Right atrium auricular region (tissue), 2 donors: ENCODE data around the gene CDA. TPM values are rescaled to one million over a fixed set of nuclear protein-coding genes. Genes with fewer than 3 reads are reported as not detected.
A peak's percentile ranks its signal among the peaks of the same experiment; 100 is the strongest.
"Not testable (repeated sequence)": the region's sequence is repeated elsewhere in the genome, so short reads cannot be mapped to it uniquely, and the experiment has no call there.

Experiments
- DNase-seq: peaks from one replicate; pipeline ENCODE4 v3.0.0-alpha.2; 2019; ENCODE audit warnings: low spot score
- H3K27ac ChIP-seq, 2 donors: fragments of 200-600 bp; sonication (generic); 1 replicate in 1 of 2; 2 replicates in 1 of 2; pipeline ENCODE4 v1.5.1; 2016 to 2019
- H3K27me3 ChIP-seq, 2 donors: fragments of 200-600 bp; sonication (generic); one replicate each; pipeline versions ENCODE4 v1.5.1 to v1.6.0; 2017 to 2019
- H3K36me3 ChIP-seq: fragments of 200-600 bp; sonication (generic); one replicate; pipeline ENCODE4 v1.5.1; 2016
- H3K4me1 ChIP-seq, 2 donors: fragments of 200-600 bp; sonication (generic); one replicate each; pipeline versions ENCODE4 v1.5.1 to v1.6.0; 2017 to 2019
- H3K4me3 ChIP-seq, 2 donors: fragments of 200-600 bp; sonication (generic); 1 replicate in 1 of 2; 2 replicates in 1 of 2; pipeline ENCODE4 v1.5.1; 2017 to 2019; ENCODE audit warnings: mild to moderate bottlenecking in 1 of 2, moderate library complexity in 1 of 2
- H3K9me3 ChIP-seq, 2 donors: fragments of 200-600 bp; sonication (generic); one replicate each; pipeline ENCODE4 v1.5.1; 2019
- CTCF ChIP-seq, 2 donors: fragments of 200-600 bp; sonication (generic); IDR thresholded peaks; one replicate each; pipeline ENCODE4 v1.5.1; 2019; ENCODE audit warnings: antibody characterized with exemption in 2 of 2
- total RNA-seq, 2 donors: library from RNA; depleted of rRNA; stranded (reverse); fragments of >200 nt; gene quantifications; one replicate each; pipeline ENCODE4 v1.1.0, GENCODE V29; 2016

Gene CDA
- total RNA-seq, 2 donors from 2014 or later: 1.3 to 6.6 TPM

- no peak for TF ChIP-seq CTCF (IDR thresholded peaks at IDR 0.05)
- Histone ChIP-seq H3K27ac (no peak overlapping the region), H3K4me3 (no peak overlapping the region), H3K36me3 (no peaks in the 10 kb centered on the region), H3K9me3 (no peaks in the 10 kb centered on the region), H3K4me1 (no peaks in the 10 kb centered on the region), H3K27me3 (no peaks in the 10 kb centered on the region)
- no peak for DNase-seq
Observed at GRCh38 chr1:20603504-20604464, 14.9 kb downstream of the CDA start.

GRCh38 chr1:20604678-20605077 is 15.8 kb downstream of the CDA start:
- TF ChIP-seq CTCF (IDR thresholded peaks at IDR 0.05): no peak
- Histone ChIP-seq H3K36me3 (no peaks in the 10 kb centered on the region), H3K9me3 (no peaks in the 10 kb centered on the region), H3K27ac (no peak overlapping the region), H3K27me3 (no peaks in the 10 kb centered on the region), H3K4me3 (no peak overlapping the region), H3K4me1 (no peaks in the 10 kb centered on the region)
- DNase-seq: no peak

- H3K9me3 ChIP-seq, H3K27me3 ChIP-seq, DNase-seq, H3K36me3 ChIP-seq, H3K4me1 ChIP-seq, H3K4me3 ChIP-seq: not testable (repeated sequence)
- peak overlapping the region in 1 of 2 donors; percentile 37 for H3K27ac ChIP-seq
Observed at GRCh38 chr1:20606801-20607570, 18.1 kb downstream of the CDA start.

- Histone ChIP-seq H3K36me3 (no peaks in the 10 kb centered on the region), H3K27me3 (no peaks in the 10 kb centered on the region), H3K4me3 (no peak overlapping the region), H3K27ac (no peak overlapping the region), H3K9me3 (no peaks in the 10 kb centered on the region), H3K4me1 (peaks cover 0 to 13% of the 10 kb centered on the region in 2 donors)
- no peak for DNase-seq
- no peak for TF ChIP-seq CTCF (IDR thresholded peaks at IDR 0.05)
Observed at GRCh38 chr1:20609541-20609940, 20.6 kb downstream of the CDA start.

GRCh38 chr1:20610970-20611369 is 22.1 kb downstream of the CDA start:
- H3K27me3 ChIP-seq: no peaks in the 10 kb centered on the region
- no peak overlapping the region for H3K27ac ChIP-seq
- no peaks in the 10 kb centered on the region for H3K36me3 ChIP-seq
- H3K9me3 ChIP-seq: no peaks in the 10 kb centered on the region
- peaks cover 0 to 15% of the 10 kb centered on the region in 2 donors for H3K4me1 ChIP-seq
- DNase-seq: no peak
- no peak for TF ChIP-seq CTCF (IDR thresholded peaks at IDR 0.05)
- H3K4me3 ChIP-seq: no peak overlapping the region

GRCh38 chr1:20611652-20612051 is 22.8 kb downstream of the CDA start:
- DNase-seq: no peak
- no peak for TF ChIP-seq CTCF (IDR thresholded peaks at IDR 0.05)
- H3K27ac ChIP-seq: no peak overlapping the region
- no peaks in the 10 kb centered on the region for H3K27me3 ChIP-seq
- H3K9me3 ChIP-seq: no peaks in the 10 kb centered on the region
- H3K4me3 ChIP-seq: no peak overlapping the region
- peaks cover 0 to 22% of the 10 kb centered on the region in 2 donors for H3K4me1 ChIP-seq
- H3K36me3 ChIP-seq: no peaks in the 10 kb centered on the region
